ENCODE results near the gene NUDT2.
"Not testable (repeated sequence)": the region's sequence is repeated elsewhere in the genome, so short reads cannot be mapped to it uniquely, and the experiment has no call there.

The NUDT2 gene

DNA sequence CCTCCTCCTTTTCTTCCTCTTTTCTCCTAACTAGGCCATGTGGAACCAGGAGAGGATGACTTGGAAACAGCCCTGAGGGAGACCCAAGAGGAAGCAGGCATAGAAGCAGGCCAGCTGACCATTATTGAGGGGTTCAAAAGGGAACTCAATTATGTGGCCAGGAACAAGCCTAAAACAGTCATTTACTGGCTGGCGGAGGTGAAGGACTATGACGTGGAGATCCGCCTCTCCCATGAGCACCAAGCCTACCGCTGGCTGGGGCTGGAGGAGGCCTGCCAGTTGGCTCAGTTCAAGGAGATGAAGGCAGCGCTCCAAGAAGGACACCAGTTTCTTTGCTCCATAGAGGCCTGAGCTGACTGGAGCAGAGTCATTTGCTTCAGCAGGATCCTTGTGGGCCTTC, 13.7 kb downstream of the NUDT2 start:
- Histone ChIP-seq H3K4me1 (no peaks in the 10 kb centered on the region), H3K4me3 (no peak overlapping the region), H3K9me3 (no peaks in the 10 kb centered on the region), H3K36me3 (replicated peaks) (peaks cover 26% of the 10 kb centered on the region), H3K27me3 (ENCODE audit: low read depth) (no peaks in the 10 kb centered on the region)
- in situ Hi-C loops (cut with MboI; ENCODE audit: low sequenced_read_pairs): no loop called here
- DNase-seq (ENCODE audit: low spot score in 2 of 2): no peak

DNA sequence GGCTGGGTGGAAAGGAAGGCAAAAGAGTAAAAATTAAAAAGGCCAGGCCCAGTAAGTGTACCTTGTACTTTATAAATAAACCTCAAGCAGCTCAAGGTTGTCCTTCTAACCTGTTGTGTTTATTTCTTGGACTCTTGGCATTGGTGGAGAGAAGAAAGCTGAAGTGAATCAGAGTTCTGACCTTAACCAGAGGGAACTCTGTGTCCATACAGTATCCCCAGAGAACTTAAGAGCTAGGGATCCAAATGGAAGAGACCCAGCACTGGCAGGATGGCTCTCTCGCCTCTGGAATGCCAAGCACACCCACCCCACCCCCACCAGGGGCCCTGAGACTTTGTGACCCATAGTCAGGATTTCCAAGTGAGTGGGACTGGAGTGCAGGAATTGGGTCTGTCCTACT, 14.2 kb downstream of the NUDT2 start:
- in situ Hi-C loops (cut with MboI; ENCODE audit: low sequenced_read_pairs): no loop called here

DNA sequence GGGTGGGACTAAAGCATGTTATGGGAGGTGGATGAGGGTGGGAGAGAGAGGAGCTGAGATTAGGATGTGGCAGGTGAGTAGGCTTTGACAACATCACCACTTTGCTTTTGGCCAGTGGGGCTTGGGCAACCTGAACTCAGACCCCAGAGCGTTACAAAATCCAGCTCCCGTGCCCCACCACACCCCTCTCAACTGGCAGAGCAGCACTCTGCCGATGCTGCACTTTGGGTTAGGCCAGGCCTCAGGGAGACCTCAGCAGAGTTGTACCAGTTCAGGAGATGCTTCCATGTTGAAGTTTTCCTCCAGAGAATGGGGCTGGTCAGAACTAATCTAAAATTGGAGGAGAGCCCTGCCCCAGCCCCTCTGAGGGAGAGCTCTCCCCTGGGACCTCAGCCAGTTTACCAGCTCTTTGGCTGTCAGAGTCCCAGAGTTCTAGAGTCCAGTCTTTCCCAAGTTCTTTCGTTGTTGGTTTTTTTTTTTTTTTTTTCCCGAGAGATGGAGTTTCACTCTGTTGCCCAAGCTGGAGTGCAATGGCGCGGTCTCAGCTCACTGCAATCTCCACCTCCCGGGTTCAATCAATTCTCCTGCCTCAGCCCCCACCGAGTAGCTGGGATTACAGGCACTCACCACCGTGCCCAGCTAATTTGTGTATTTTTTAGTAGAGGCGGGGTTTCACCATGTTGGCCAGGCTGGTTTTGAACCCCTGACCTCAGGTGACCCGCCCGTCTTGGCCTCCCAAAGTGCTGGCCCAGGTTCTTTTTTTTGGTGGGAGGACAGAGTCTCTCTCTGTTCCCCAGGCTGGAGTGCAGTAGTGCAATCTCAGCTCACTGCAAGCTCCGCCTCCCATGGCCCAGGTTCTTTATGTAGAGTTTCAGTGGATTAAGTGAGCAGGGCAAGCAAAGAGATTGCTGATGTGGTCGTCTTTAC, 17.8 kb downstream of the NUDT2 start:
- H3K4me3 ChIP-seq: no peak overlapping the region
- peak in 1 of 2 experiments; percentile 19 for DNase-seq (ENCODE audit: low spot score in 2 of 2)
- H3K4me1 ChIP-seq: no peaks in the 10 kb centered on the region
- no peaks in the 10 kb centered on the region; the same call in none of the 2 replicates for H3K36me3 ChIP-seq (replicated peaks)
- no peaks in the 10 kb centered on the region for H3K27me3 ChIP-seq (ENCODE audit: low read depth)
- no peaks in the 10 kb centered on the region for H3K9me3 ChIP-seq
- in situ Hi-C loops (cut with MboI; ENCODE audit: low sequenced_read_pairs): no loop called here

More for the DNA sequence above, 14.2 kb downstream of the NUDT2 start:
- Histone ChIP-seq H3K27me3 (ENCODE audit: low read depth) (no peaks in the 10 kb centered on the region), H3K4me3 (no peak overlapping the region), H3K36me3 (replicated peaks) (peaks cover 25% of the 10 kb centered on the region), H3K4me1 (no peaks in the 10 kb centered on the region), H3K9me3 (no peaks in the 10 kb centered on the region)
- DNase-seq (ENCODE audit: low spot score in 2 of 2): no peak

DNA sequence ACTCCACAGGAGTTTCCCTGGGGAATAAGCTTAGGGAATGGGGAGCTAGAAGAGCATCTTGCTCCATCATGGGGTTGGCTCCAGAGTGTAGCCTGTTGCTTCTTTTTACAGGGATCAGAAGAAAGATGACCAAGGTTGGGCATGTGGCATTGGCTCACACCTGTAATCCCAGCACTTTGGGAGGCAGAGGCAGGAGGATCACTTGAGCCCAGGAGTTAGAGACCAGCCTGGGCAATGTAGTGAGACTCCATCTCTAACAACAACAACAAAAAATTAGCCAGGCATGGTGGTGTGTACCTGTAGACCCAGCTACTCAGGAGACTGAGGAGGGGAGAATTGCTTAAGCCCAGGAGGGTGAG, 18.4 kb downstream of the NUDT2 start:
- no peaks in the 10 kb centered on the region; the same call in none of the 2 replicates for H3K36me3 ChIP-seq (replicated peaks)
- no peaks in the 10 kb centered on the region for H3K4me1 ChIP-seq
- no peak overlapping the region for H3K4me3 ChIP-seq
- no peaks in the 10 kb centered on the region for H3K27me3 ChIP-seq (ENCODE audit: low read depth)
- H3K9me3 ChIP-seq: no peaks in the 10 kb centered on the region
- in situ Hi-C loops (cut with MboI; ENCODE audit: low sequenced_read_pairs): no loop called here
- no peak for DNase-seq (ENCODE audit: low spot score in 2 of 2)

DNA sequence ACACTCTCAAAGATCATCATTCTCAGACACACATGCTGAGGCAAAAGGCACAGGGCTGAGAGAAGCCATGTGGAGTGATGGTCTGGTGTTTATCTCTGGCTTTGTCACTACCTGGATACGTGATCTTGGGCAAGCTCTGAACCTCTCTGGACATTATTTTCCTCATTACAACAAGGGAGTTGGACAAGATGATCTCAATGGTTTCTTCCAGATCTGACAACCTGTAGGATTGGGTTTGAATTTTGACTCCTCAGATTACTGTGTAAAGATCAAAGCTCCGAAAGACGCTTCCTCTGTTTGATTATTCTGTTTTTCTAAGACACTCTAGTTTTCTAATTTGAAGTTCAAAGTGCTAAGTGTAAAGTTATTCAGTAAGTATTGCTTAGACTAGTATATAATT, 20.0 kb downstream of the NUDT2 start:
- no peak for DNase-seq (ENCODE audit: low spot score in 2 of 2)
- Histone ChIP-seq H3K9me3 (no peaks in the 10 kb centered on the region), H3K27me3 (ENCODE audit: low read depth) (no peaks in the 10 kb centered on the region), H3K4me3 (no peak overlapping the region), H3K36me3 (replicated peaks) (no peaks in the 10 kb centered on the region; the same call in 1 of the 2 replicates), H3K4me1 (no peaks in the 10 kb centered on the region)
- in situ Hi-C loops (cut with MboI; ENCODE audit: low sequenced_read_pairs): no loop called here

DNA sequence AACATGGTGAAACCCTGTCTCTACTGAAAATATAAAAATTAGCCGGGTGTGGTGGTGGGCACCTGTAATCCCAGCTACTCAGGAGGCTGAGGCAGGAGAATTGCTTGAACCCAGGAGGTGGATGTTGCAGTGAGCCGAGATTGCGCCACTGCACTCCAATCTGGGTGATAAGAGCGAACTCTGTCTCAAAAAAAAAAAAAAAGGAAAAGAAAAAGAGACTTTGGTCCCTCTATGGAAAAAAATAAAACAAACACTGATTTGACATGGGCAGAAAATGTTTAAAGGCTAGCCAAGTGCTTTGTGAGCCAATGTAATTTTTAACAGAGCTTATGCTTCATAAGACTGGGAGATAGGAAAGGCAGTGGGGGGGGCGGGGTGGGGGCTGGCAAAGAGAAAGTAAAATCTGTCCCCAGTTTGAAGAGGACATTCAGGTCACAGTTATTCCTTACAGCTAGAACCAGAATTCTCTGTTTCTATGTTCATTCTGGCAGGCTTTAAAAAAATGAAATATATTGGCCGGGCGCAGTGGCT, 22.8 kb downstream of the NUDT2 start:
- H3K9me3 ChIP-seq; DNase-seq (ENCODE audit: low spot score in 2 of 2); H3K36me3 ChIP-seq (replicated peaks); H3K4me3 ChIP-seq; in situ Hi-C loops (cut with MboI; ENCODE audit: low sequenced_read_pairs); H3K4me1 ChIP-seq; H3K27me3 ChIP-seq (ENCODE audit: low read depth): not testable (repeated sequence)

DNA sequence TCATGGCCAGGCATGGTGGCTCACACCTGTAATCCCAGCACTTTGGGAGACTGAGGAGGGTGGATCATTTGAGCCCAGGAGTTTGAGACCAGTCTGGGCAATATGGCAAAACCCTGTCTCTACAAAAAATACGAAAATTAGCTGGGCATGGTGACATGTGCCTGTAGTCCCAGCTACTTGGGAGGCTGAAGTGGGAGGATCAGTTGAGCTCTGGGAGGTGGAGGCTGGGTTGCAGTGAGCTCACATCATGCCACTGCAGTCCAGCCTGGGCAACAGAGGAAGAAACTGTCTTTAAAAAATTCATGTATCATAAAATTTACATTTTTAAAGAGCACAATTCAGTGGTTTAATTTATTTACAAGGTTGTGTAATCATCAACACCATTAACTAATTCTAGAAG, 23.6 kb downstream of the NUDT2 start:
- H3K9me3 ChIP-seq; H3K27me3 ChIP-seq (ENCODE audit: low read depth); in situ Hi-C loops (cut with MboI; ENCODE audit: low sequenced_read_pairs); H3K4me1 ChIP-seq; H3K36me3 ChIP-seq (replicated peaks); DNase-seq (ENCODE audit: low spot score in 2 of 2); H3K4me3 ChIP-seq: not testable (repeated sequence)

DNA sequence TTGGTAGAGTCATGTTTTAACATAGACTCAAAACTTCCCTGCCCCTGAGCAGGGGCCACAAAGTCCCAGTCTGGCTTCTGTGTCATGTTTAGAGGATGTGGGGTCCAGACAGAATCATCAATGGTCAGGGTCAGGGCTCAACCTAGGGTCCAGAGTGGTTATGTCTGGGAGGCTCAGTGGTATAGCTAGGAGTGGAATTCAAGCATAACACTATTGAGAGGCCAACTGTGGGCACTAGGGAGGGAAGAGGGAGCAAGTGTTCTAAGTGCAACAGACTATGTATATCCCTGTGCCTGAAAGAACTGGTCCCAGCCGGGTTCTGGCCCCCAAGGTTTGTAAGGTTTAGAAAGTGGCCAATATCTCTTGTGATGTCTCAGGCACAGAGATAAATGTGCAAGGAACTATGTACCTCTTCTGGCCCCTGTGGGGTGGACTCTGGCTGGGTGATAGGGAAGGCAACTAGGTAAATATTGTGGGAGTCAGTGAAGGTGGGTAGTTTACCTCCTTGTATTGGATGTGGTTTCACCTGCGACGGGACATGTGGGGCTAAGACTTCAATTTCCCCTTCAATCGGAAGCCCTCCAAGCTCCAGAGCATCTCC, 33.3 kb downstream of the NUDT2 start:
- no peak overlapping the region for H3K4me3 ChIP-seq
- no peak for DNase-seq (ENCODE audit: low spot score in 2 of 2)
- peaks cover under 1% of the 10 kb centered on the region; the same call in 1 of the 2 replicates for H3K9me3 ChIP-seq
- H3K36me3 ChIP-seq (replicated peaks): no peaks in the 10 kb centered on the region
- in situ Hi-C loops (cut with MboI; ENCODE audit: low sequenced_read_pairs): no loop called here
- no peaks in the 10 kb centered on the region for H3K27me3 ChIP-seq (ENCODE audit: low read depth)
- H3K4me1 ChIP-seq: no peaks in the 10 kb centered on the region

DNA sequence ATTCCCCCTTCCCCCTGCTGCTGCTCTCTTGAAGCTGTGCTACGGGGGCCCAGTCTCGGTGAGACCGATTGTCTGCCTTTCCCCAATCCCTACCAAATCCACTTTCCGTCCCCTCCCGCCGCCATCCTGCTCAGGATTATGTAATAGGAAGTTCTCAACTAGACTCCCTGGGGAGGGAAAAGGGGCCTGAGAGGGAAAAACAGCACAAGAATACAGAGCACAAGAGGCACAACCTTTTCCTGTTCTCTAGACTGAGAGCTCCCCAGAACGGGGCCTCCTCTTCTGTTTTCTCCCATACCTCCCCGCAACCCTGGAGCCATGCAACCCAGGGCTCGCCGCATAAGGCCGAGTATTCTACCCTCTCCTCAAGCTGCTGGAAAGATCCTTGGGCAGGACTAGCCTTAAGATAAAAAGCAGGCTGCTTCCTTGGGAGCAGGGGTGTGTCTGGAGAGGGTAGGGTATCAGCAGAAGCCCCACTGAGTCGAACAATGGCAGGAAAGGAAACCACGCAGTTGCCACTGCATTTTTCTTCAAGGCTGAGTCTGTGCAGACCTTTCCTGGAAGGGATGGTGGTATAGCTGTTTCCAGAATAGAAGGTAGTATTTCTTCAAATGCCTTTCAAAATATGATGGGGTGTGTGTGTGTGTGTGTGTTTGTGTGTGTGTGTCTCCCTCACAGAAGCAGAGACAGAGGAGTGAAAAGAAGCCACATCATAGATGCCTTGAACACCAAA, 34.4 kb downstream of the NUDT2 start:
- no peak overlapping the region for H3K4me3 ChIP-seq
- no peak for DNase-seq (ENCODE audit: low spot score in 2 of 2)
- in situ Hi-C loops (cut with MboI; ENCODE audit: low sequenced_read_pairs): no loop called here
- H3K9me3 ChIP-seq: peaks cover 7% of the 10 kb centered on the region
- no peaks in the 10 kb centered on the region for H3K36me3 ChIP-seq (replicated peaks)
- no peaks in the 10 kb centered on the region for H3K4me1 ChIP-seq
- H3K27me3 ChIP-seq (ENCODE audit: low read depth): no peaks in the 10 kb centered on the region

DNA sequence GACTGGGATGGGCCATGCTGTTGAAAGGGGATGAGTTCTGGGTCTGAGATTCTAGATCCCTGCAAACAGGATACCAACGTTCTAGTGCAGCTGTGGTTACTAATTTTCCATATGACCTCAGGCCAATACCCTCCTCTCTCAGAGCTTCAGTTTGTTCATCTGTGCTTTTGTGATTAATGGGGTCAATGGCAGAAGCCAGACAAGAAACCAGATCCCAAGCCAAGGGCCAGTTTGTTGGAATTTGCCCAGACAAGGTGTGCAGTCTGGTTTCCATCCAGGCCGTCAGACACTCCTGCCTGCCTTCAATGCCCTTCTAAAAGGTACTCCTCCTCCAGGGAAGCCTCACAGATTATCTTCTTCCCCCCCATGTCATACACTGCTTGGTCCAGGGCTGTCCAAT, 35.9 kb downstream of the NUDT2 start:
- no peak overlapping the region for H3K4me3 ChIP-seq
- no peaks in the 10 kb centered on the region for H3K27me3 ChIP-seq (ENCODE audit: low read depth)
- no peak for DNase-seq (ENCODE audit: low spot score in 2 of 2)
- no peaks in the 10 kb centered on the region; the same call in 1 of the 2 replicates for H3K36me3 ChIP-seq (replicated peaks)
- H3K4me1 ChIP-seq: no peaks in the 10 kb centered on the region
- H3K9me3 ChIP-seq: peaks cover 7% of the 10 kb centered on the region
- in situ Hi-C loops (cut with MboI; ENCODE audit: low sequenced_read_pairs): no loop called here

DNA sequence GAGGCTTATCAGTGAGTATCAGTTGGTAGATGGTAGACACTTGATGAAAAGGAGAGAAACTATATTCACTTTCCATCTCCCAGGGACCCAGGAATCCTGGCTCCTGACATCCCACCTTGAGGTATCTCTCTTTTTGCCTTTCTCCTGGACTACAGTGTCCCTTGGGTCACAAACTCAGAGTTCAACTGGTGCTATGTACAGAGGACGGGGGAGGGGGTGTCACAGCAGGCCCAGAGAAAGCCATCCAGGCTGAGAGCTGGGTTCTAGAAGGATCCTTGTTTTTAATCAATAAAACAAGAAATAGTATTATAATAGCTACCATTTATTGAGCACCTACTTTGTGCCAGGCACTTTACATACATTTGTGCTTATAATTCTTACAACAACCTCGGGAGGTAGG, 37.0 kb downstream of the NUDT2 start:
- peaks cover 4% of the 10 kb centered on the region; the same call in 1 of the 2 replicates for H3K36me3 ChIP-seq (replicated peaks)
- peaks cover 7% of the 10 kb centered on the region for H3K9me3 ChIP-seq
- DNase-seq (ENCODE audit: low spot score in 2 of 2): no peak
- H3K4me1 ChIP-seq: no peaks in the 10 kb centered on the region
- no peaks in the 10 kb centered on the region for H3K27me3 ChIP-seq (ENCODE audit: low read depth)
- in situ Hi-C loops (cut with MboI; ENCODE audit: low sequenced_read_pairs): no loop called here
- H3K4me3 ChIP-seq: no peak overlapping the region

DNA sequence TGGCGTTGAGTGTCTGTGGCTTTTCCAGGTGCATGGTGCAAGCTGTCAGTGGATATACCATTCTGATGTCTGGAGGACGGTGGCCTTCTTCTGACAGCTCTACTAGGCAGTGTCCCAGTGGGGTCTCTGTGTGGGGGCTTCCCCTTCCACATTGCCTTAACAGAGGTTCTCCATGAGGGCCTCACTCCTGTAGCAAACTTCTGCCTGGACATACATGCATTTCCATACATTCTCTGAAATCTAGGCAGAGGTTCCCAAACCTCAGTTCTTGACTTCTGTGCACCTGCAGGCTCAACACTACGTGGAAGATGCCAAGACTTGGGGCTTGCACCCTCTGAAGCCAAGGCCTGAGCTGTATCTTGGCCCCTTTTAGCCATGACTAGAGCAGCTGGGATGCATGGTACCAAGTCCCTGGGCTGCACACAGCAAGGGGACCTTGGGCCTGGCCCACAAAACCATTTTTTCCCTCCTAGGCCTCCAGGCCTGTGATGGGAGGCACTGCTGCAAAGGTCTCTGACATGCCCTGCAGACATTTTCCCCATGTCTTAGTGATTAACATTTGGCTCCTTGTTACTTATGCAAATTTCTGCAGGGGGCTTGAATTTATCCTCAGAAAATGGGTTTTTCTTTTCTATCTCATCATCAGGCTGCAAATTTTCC, 38.5 kb downstream of the NUDT2 start:
- DNase-seq (ENCODE audit: low spot score in 2 of 2); H3K36me3 ChIP-seq (replicated peaks); H3K4me3 ChIP-seq; H3K27me3 ChIP-seq (ENCODE audit: low read depth); H3K4me1 ChIP-seq; in situ Hi-C loops (cut with MboI; ENCODE audit: low sequenced_read_pairs); H3K9me3 ChIP-seq: not testable (repeated sequence)

DNA sequence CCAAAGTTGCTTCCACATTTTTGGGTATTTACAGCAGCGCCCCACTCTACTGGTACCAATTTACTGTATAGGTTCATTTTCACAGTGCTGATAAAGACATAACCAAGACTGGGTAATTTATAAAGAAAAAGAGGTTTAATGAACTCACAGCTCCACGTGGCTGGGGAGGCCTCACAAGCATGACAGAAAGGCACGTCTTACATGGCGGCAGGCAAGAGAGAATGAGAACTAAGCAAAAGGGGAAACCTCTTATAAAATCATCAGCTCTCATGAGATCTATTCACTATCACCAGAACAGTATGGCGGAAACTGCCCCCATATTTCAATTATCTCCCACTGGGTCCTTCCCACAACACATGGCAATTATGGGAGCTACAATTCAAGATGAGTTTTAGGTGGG, 39.4 kb downstream of the NUDT2 start:
- H3K36me3 ChIP-seq (replicated peaks): not testable (repeated sequence)

More for the DNA sequence above, 39.4 kb downstream of the NUDT2 start:
- H3K4me1 ChIP-seq; H3K27me3 ChIP-seq (ENCODE audit: low read depth); DNase-seq (ENCODE audit: low spot score in 2 of 2); H3K4me3 ChIP-seq; H3K9me3 ChIP-seq; in situ Hi-C loops (cut with MboI; ENCODE audit: low sequenced_read_pairs): not testable (repeated sequence)
